A549 (cell line): ENCODE measurements around the gene SGCD. TPM values are rescaled to one million over a fixed set of nuclear protein-coding genes. Genes with fewer than 3 reads are reported as not detected.

Experiments
- ATAC-seq, 2 experiments: fragments of 200-7000 bp in 1 of 2; fragments of >200 bp in 1 of 2; cut with Nextera tagmentation in 1 of 2; cut with Tn5 transposase in 1 of 2; 3 replicates each; pipeline versions ENCODE4 v1.8.0 to v1.9.1; 2018 to 2020; ENCODE audit warnings: mild to moderate bottlenecking in 1 of 2, moderate library complexity in 1 of 2
- CTCF ChIA-PET: fragments of 300-600 bp; sonication (Branson Sonifier 250); formaldehyde crosslinking; extraction: SDS; loops from one replicate; lab custom pipeline; 2021; ENCODE audit warnings: antibody characterized with exemption, inconsistent platforms; lab: Yijun Ruan, JAX
- POLR2A ChIA-PET: fragments of 350-600 bp; formaldehyde crosslinking; extraction: SDS; loops from one replicate; lab custom pipeline; 2021; ENCODE audit warnings: antibody characterized with exemption, inconsistent platforms; lab: Yijun Ruan, JAX
- DNase-seq, 2 experiments: peaks; one replicate each; pipeline versions ENCODE4 v3.0.0 to v3.0.0-alpha.2; 2011 to 2016; ENCODE audit warnings: low read depth in 1 of 2, low spot score in 1 of 2
- FAIRE-seq: peaks from 2 replicates; lab custom pipeline; 2011; peaks lifted over from hg19 to GRCh38; lab: Jason Lieb, UNC
- H3K27ac ChIP-seq, 2 experiments: fragments of >200 bp; sonication (Bioruptor Twin); formaldehyde crosslinking; 3 replicates each; pipeline ENCODE4 v1.5.1; 2016 to 2017
- H3K4me1 ChIP-seq: fragments of >200 bp; sonication (Bioruptor Twin); formaldehyde crosslinking; 3 replicates; pipeline ENCODE4 v1.6.1; 2016
- H3K4me2 ChIP-seq: fragments of >200 bp; sonication (Bioruptor Twin); formaldehyde crosslinking; 3 replicates; pipeline ENCODE4 v1.6.1; 2016
- H3K4me3 ChIP-seq: fragments of >200 bp; sonication (Bioruptor Twin); formaldehyde crosslinking; 3 replicates; pipeline ENCODE4 v1.5.1; 2016
- H3K9me3 ChIP-seq: fragments of >200 bp; sonication (Bioruptor Twin); formaldehyde crosslinking; 3 replicates; pipeline ENCODE4 v1.6.1; 2016
- CHD2 ChIP-seq: fragments of 150-350 bp; IDR thresholded peaks from 2 replicates; pipeline ENCODE4 v1.6.1; 2014; ENCODE audit warnings: low read length; ENCODE audit not compliant: partially characterized antibody
- CTCF ChIP-seq: fragments of >200 bp; sonication (Bioruptor Twin); formaldehyde crosslinking; IDR thresholded peaks from 3 replicates; pipeline ENCODE4 v1.5.1; 2016
- EP300 ChIP-seq, 2 experiments: fragments of >200 bp; sonication (Bioruptor Twin); formaldehyde crosslinking; IDR thresholded peaks; 2 replicates in 1 of 2; 3 replicates in 1 of 2; pipeline ENCODE4 v1.6.1; 2016 to 2017
- ESRRA ChIP-seq: fragments of 150-350 bp; IDR thresholded peaks from 2 replicates; pipeline ENCODE4 v1.6.1; 2014; ENCODE audit warnings: mild to moderate bottlenecking, low read length, borderline replicate concordance
- FOSL2 ChIP-seq, 2 experiments: fragments of 450-650 bp in 1 of 2; fragments of >200 bp in 1 of 2; sonication (Bioruptor Twin) in 1 of 2; formaldehyde crosslinking; IDR thresholded peaks; 2 replicates each; pipeline versions ENCODE4 v1.5.0 to v1.6.1; 2016 to 2020; ENCODE audit warnings: mild to moderate bottlenecking in 1 of 2, moderate library complexity in 1 of 2
- FOXS1 ChIP-seq: fragments of 250-450 bp; sonication (Bioruptor Pico); IDR thresholded peaks from 2 replicates; pipeline ENCODE4 v1.5.0; 2020; ENCODE audit warnings: mild to moderate bottlenecking, moderate library complexity
- HEYL ChIP-seq: fragments of 250-450 bp; sonication (Bioruptor Pico); IDR thresholded peaks from 2 replicates; pipeline ENCODE4 v1.8.0; 2021; ENCODE audit warnings: mild to moderate bottlenecking, moderate library complexity
- HMGXB4 ChIP-seq: fragments of 250-450 bp; sonication (Bioruptor Pico); IDR thresholded peaks from 2 replicates; pipeline ENCODE4 v1.5.0; 2021; ENCODE audit warnings: mild to moderate bottlenecking, moderate library complexity, borderline replicate concordance
- HOXB13 ChIP-seq: fragments of 250-450 bp; sonication (Bioruptor Pico); IDR thresholded peaks from 2 replicates; pipeline ENCODE4 v1.5.0; 2020; ENCODE audit warnings: low read depth, mild to moderate bottlenecking, moderate library complexity
- HOXB5 ChIP-seq: fragments of 250-450 bp; sonication (Bioruptor Pico); IDR thresholded peaks from 2 replicates; pipeline ENCODE4 v1.5.0; 2020; ENCODE audit warnings: mild to moderate bottlenecking, moderate library complexity
- JUN ChIP-seq, 2 experiments: fragments of >200 bp; sonication (Bioruptor Twin); formaldehyde crosslinking; IDR thresholded peaks; 2 replicates in 1 of 2; 3 replicates in 1 of 2; pipeline ENCODE4 v1.6.1; 2016 to 2017
- KDM5A ChIP-seq: fragments of 200-600 bp; sonication (generic); IDR thresholded peaks from 2 replicates; pipeline ENCODE4 v1.6.1; 2016; ENCODE audit warnings: antibody characterized with exemption, mild to moderate bottlenecking
- NFE2L2 ChIP-seq: fragments of 150-350 bp; conservative IDR thresholded peaks from 2 replicates; pipeline ENCODE4 v1.6.1; 2014; ENCODE audit warnings: low read length
- NPAS2 ChIP-seq: fragments of 250-450 bp; sonication (Bioruptor Pico); IDR thresholded peaks from 2 replicates; pipeline ENCODE4 v1.8.0; 2022; ENCODE audit warnings: mild to moderate bottlenecking, moderate library complexity, borderline replicate concordance
- NR3C1 ChIP-seq: fragments of >200 bp; sonication (Bioruptor Twin); formaldehyde crosslinking; IDR thresholded peaks from 3 replicates; pipeline ENCODE4 v1.6.1; 2017
- RCOR1 ChIP-seq: fragments of 150-350 bp; IDR thresholded peaks from 2 replicates; pipeline ENCODE4 v1.6.1; 2014; ENCODE audit warnings: antibody characterized with exemption, low read length, low read depth
- REST ChIP-seq: fragments of 200-600 bp; sonication (generic); IDR thresholded peaks from 2 replicates; pipeline ENCODE4 v1.6.1; 2016; ENCODE audit warnings: antibody characterized with exemption, mild to moderate bottlenecking, moderate library complexity
- SMC3 ChIP-seq: fragments of >200 bp; sonication (Bioruptor Twin); formaldehyde crosslinking; IDR thresholded peaks from 3 replicates; pipeline ENCODE4 v1.6.1; 2018; ENCODE audit warnings: inconsistent platforms
- USF2 ChIP-seq: fragments of 450-650 bp; IDR thresholded peaks from 2 replicates; pipeline ENCODE4 v1.6.1; 2014; ENCODE audit warnings: antibody characterized with exemption
- ZC3H11A ChIP-seq: fragments of 450-650 bp; IDR thresholded peaks from 2 replicates; pipeline ENCODE4 v1.6.1; 2014; ENCODE audit warnings: antibody characterized with exemption, mild to moderate bottlenecking
- ZSCAN20 ChIP-seq: fragments of 250-450 bp; sonication (Bioruptor Pico); IDR thresholded peaks from 2 replicates; pipeline ENCODE4 v1.8.0; 2022; ENCODE audit warnings: mild to moderate bottlenecking, moderate library complexity
- WGBS: methylation state at CpG from one replicate; pipeline ENCODE4 v1.1.6; 2017; ENCODE audit errors: missing lambda C conversion rate; 5-methylcytosine and 5-hydroxymethylcytosine counted together
- polyA plus RNA-seq, 4 experiments: library from polyadenylated mRNA; depleted of rRNA in 3 of 4; stranded (reverse); fragments of >200 nt; fragmentation: RNase III in 1 of 4; extraction: RNeasy Plus Mini Kit Qiagen cat#74134 plus additional on column Dnase treatment in 1 of 4; gene quantifications; 2 replicates in 3 of 4; 3 replicates in 1 of 4; pipeline ENCODE4 v1.2.3, GENCODE V29; 2011 to 2017

Gene SGCD
- polyA plus RNA-seq, 2 of the 4 experiments (the other 2 are of a cell fraction): 7.6 to 10.6 TPM

- H3K4me3 ChIP-seq: no peak overlapping the region
- DNase-seq (no peak), ATAC-seq (no peak), FAIRE-seq (no peak)
- ChIA-PET CTCF (interaction anchor here (1.1 kb wide), 1 partner anchor 138 kb away, joined by 4 read pairs; no protein-coding TSS in a partner anchor), POLR2A (no interaction called here)
- H3K4me2 ChIP-seq: no peak overlapping the region
- WGBS: 66% methylated on average over 3 of the region's 3 CpGs
- no peaks in the 10 kb centered on the region for H3K4me1 ChIP-seq
- H3K27ac ChIP-seq: no peak overlapping the region
- no peaks in the 10 kb centered on the region for H3K9me3 ChIP-seq
- TF ChIP-seq HMGXB4 (CRISPR knock-in tag) (no peak), CHD2 (no peak)
- TF ChIP-seq, all 56 proteins: peak for 0
Measured at GRCh38 chr5:156438076-156438475, 111.1 kb downstream of the SGCD start.

- FAIRE-seq (no peak), DNase-seq (no peak), ATAC-seq (no peak)
- TF ChIP-seq ZSCAN20 (CRISPR knock-in tag) (no peak), HOXB13 (CRISPR knock-in tag) (no peak)
- ChIA-PET CTCF (interaction anchor here (1.2 kb wide), 1 partner anchor 9 kb away, joined by 3 read pairs; no protein-coding TSS in a partner anchor), POLR2A (no interaction called here)
- Histone ChIP-seq H3K9me3 (no peaks in the 10 kb centered on the region), H3K4me3 (no peak overlapping the region), H3K4me2 (no peak overlapping the region), H3K27ac (no peak overlapping the region), H3K4me1 (no peaks in the 10 kb centered on the region)
- 76% methylated on average over 3 of the region's 3 CpGs for WGBS
Measured at GRCh38 chr5:156444753-156445291, 117.9 kb downstream of the SGCD start.

GRCh38 chr5:156446526-156446925 is 119.6 kb downstream of the SGCD start:
- H3K4me2 ChIP-seq: no peak overlapping the region
- TF ChIP-seq USF2 (no peak), NR3C1 (no peak), SMC3 (no peak), ESRRA (no peak), FOXS1 (CRISPR knock-in tag) (no peak), CTCF (no peak), FOSL2 (IDR thresholded peaks at IDR 0.05) (no peak), FOSL2 (CRISPR knock-in tag; IDR thresholded peaks at IDR 0.05) (no peak), ZSCAN20 (CRISPR knock-in tag) (no peak), NFE2L2 (no peak), HEYL (CRISPR knock-in tag) (no peak), HMGXB4 (CRISPR knock-in tag) (no peak), EP300 (IDR thresholded peaks at IDR 0.05) (no peak), ZC3H11A (no peak), HOXB5 (CRISPR knock-in tag) (no peak), REST (no peak), RCOR1 (no peak), JUN (IDR thresholded peaks at IDR 0.05) (no peak), KDM5A (no peak), NPAS2 (CRISPR knock-in tag) (no peak)
- no peaks in the 10 kb centered on the region for H3K4me1 ChIP-seq
- DNase-seq (no peak), FAIRE-seq (no peak), ATAC-seq (no peak)
- no peak overlapping the region for H3K27ac ChIP-seq
- no peaks in the 10 kb centered on the region for H3K9me3 ChIP-seq
- 77% methylated on average over 4 of the region's 4 CpGs for WGBS
- POLR2A ChIA-PET: no interaction called here
- no peak overlapping the region for H3K4me3 ChIP-seq
- CTCF ChIA-PET: no interaction called here
